ENCODE data around the gene IRF9. TPM values are rescaled to one million over a fixed set of nuclear protein-coding genes. Genes with fewer than 3 reads are reported as not detected.
A peak's percentile ranks its signal among the peaks of the same experiment; 100 is the strongest.

The IRF9 gene
- total RNA-seq, 2 donors from 2014 or later = 74.8 to 86.1 TPM

GRCh38 chr14:24184104-24184970 lies 23.3 kb downstream of the IRF9 start:
- Histone ChIP-seq H3K4me1 (ENCODE audit: control insufficient read depth in 1 of 2, low read depth in 2 of 2) (peaks cover 5 to 11% of the 10 kb centered on the region in 2 donors), H3K36me3 (peaks cover 43% of the 10 kb centered on the region), H3K27ac (no peak overlapping the region), H3K4me3 (no peak overlapping the region), H3K27me3 (replicated peaks; ENCODE audit: insufficient read depth) (no peaks in the 10 kb centered on the region), H3K9me3 (no peaks in the 10 kb centered on the region)
- no peak for DNase-seq (ENCODE audit: low spot score)
- ATAC-seq (ENCODE audit: insufficient number of reproducible peaks, low FRiP score, low read depth) = no peak
- no peak for TF ChIP-seq CTCF (IDR thresholded peaks at IDR 0.05)

GRCh38 chr14:24185026-24185425 lies 24.0 kb downstream of the IRF9 start:
- Histone ChIP-seq H3K27me3 (replicated peaks; ENCODE audit: insufficient read depth) (no peaks in the 10 kb centered on the region), H3K4me3 (no peak overlapping the region), H3K9me3 (no peaks in the 10 kb centered on the region), H3K36me3 (peaks cover 39% of the 10 kb centered on the region), H3K27ac (no peak overlapping the region), H3K4me1 (ENCODE audit: control insufficient read depth in 1 of 2, low read depth in 2 of 2) (peaks cover 5 to 11% of the 10 kb centered on the region in 2 donors)
- ATAC-seq (ENCODE audit: insufficient number of reproducible peaks, low FRiP score, low read depth) (no peak), DNase-seq (ENCODE audit: low spot score) (no peak)
- TF ChIP-seq CTCF (IDR thresholded peaks at IDR 0.05) = no peak

- no peak for DNase-seq (ENCODE audit: low spot score)
- no peak for TF ChIP-seq CTCF (IDR thresholded peaks at IDR 0.05)
- H3K4me1 ChIP-seq (ENCODE audit: control insufficient read depth in 1 of 2, low read depth in 2 of 2) = peaks cover 5 to 11% of the 10 kb centered on the region in 2 donors
- no peaks in the 10 kb centered on the region for H3K27me3 ChIP-seq (replicated peaks; ENCODE audit: insufficient read depth)
- ATAC-seq (ENCODE audit: insufficient number of reproducible peaks, low FRiP score, low read depth) = no peak
- H3K27ac ChIP-seq = no peak overlapping the region
- no peaks in the 10 kb centered on the region for H3K9me3 ChIP-seq
- H3K36me3 ChIP-seq = peaks cover 39% of the 10 kb centered on the region
- no peak overlapping the region for H3K4me3 ChIP-seq
Measured at GRCh38 chr14:24185741-24186140, 24.7 kb downstream of the IRF9 start.

GRCh38 chr14:24186831-24187538 lies 25.9 kb downstream of the IRF9 start:
- Histone ChIP-seq H3K27ac (no peak overlapping the region), H3K36me3 (peaks cover 42% of the 10 kb centered on the region), H3K4me1 (ENCODE audit: control insufficient read depth in 1 of 2, low read depth in 2 of 2) (peaks cover 5 to 11% of the 10 kb centered on the region in 2 donors), H3K4me3 (no peak overlapping the region), H3K27me3 (replicated peaks; ENCODE audit: insufficient read depth) (no peaks in the 10 kb centered on the region), H3K9me3 (no peaks in the 10 kb centered on the region)
- no peak for ATAC-seq (ENCODE audit: insufficient number of reproducible peaks, low FRiP score, low read depth)
- no peak for DNase-seq (ENCODE audit: low spot score)
- TF ChIP-seq CTCF (IDR thresholded peaks at IDR 0.05) = no peak

- Histone ChIP-seq H3K36me3 (peaks cover 41% of the 10 kb centered on the region), H3K27me3 (replicated peaks; ENCODE audit: insufficient read depth) (no peaks in the 10 kb centered on the region), H3K9me3 (no peaks in the 10 kb centered on the region), H3K4me3 (peak overlapping the region; percentile 82), H3K4me1 (ENCODE audit: control insufficient read depth in 1 of 2, low read depth in 2 of 2) (peaks cover 5 to 11% of the 10 kb centered on the region in 2 donors), H3K27ac (no peak overlapping the region)
- DNase-seq (ENCODE audit: low spot score) (no peak), ATAC-seq (ENCODE audit: insufficient number of reproducible peaks, low FRiP score, low read depth) (no peak)
- no peak for TF ChIP-seq CTCF (IDR thresholded peaks at IDR 0.05)
Measured at GRCh38 chr14:24187539-24187915, 26.5 kb downstream of the IRF9 start.

Measured in thoracic aorta (tissue), 2 donors.